Lower leg skin (tissue), 3 donors: ENCODE results near the gene RNF168.

Experiments
- CTCF ChIP-seq, 3 donors: fragments of 450-650 bp; IDR thresholded peaks; one replicate each; pipeline ENCODE4 v1.5.1; 2016; ENCODE audit warnings: antibody characterized with exemption in 3 of 3, mild to moderate bottlenecking in 3 of 3, moderate library complexity in 2 of 3
- POLR2A ChIP-seq, 2 donors: fragments of 450-650 bp; IDR thresholded peaks; one replicate each; pipeline ENCODE4 v1.6.1; 2016 to 2017; ENCODE audit warnings: antibody characterized with exemption in 2 of 2, mild to moderate bottlenecking in 1 of 2, moderate library complexity in 1 of 2

GRCh38 chr3:196444500-196444894, 59.1 kb downstream of the RNF168 start:
- TF ChIP-seq CTCF (IDR thresholded peaks at IDR 0.05) (no peak), POLR2A (IDR thresholded peaks at IDR 0.05) (no peak)
